ENCODE data around the gene MYO5A.

DNA sequence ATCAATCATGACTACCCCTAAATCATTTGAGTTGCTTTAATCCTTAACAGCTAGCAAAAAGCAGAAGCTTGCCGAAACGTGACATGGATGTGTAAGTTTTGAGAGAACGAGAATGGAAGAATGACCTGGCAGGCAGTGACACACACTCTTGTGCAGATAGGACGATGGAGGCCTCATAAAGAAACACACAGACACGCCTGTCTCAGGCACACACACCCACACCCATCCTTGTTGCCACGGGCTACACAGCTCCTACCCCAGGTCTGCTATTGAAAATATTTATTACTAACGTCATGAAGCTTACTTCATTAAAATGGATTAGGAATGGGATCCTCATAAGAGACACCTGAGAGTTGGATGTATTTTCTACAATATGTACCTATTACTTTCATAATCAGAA is 241.6 kb downstream of the MYO5A start:
- TF ChIP-seq, protein P1, sequence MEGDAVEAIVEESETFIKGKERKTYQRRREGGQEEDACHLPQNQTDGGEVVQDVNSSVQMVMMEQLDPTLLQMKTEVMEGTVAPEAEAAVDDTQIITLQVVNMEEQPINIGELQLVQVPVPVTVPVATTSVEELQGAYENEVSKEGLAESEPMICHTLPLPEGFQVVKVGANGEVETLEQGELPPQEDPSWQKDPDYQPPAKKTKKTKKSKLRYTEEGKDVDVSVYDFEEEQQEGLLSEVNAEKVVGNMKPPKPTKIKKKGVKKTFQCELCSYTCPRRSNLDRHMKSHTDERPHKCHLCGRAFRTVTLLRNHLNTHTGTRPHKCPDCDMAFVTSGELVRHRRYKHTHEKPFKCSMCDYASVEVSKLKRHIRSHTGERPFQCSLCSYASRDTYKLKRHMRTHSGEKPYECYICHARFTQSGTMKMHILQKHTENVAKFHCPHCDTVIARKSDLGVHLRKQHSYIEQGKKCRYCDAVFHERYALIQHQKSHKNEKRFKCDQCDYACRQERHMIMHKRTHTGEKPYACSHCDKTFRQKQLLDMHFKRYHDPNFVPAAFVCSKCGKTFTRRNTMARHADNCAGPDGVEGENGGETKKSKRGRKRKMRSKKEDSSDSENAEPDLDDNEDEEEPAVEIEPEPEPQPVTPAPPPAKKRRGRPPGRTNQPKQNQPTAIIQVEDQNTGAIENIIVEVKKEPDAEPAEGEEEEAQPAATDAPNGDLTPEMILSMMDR (IDR thresholded peaks at IDR 0.05 in 4 of 5, conservative IDR thresholded peaks at IDR 0.05 in 1 of 5), result no peak
- no peak for TF ChIP-seq POLR2A (IDR thresholded peaks at IDR 0.05)

Measured in gastrocnemius medialis (tissue), 4 donors.